Retinal pigment epithelial cell (primary cell): ENCODE results near the gene PCDHGA9.
"Not testable (repeated sequence)": the region's sequence is repeated elsewhere in the genome, so short reads cannot be mapped to it uniquely, and the experiment has no call there.

Experiments
- DNase-seq: peaks from one replicate; pipeline ENCODE4 v3.0.0-alpha.2; 2010; ENCODE audit warnings: low read depth
- H3K4me3 ChIP-seq: 2 replicates; pipeline ENCODE4 v1.5.1; 2011; ENCODE audit warnings: mild to moderate bottlenecking, low read length, control low read depth, moderate library complexity
- CTCF ChIP-seq: conservative IDR thresholded peaks from 2 replicates; pipeline ENCODE4 v1.5.1; 2011; ENCODE audit warnings: low read depth, low read length, control low read depth, inconsistent platforms

Gene PCDHGA9

GRCh38 chr5:141411575-141411974 lies 9.0 kb downstream of the PCDHGA9 start:
- H3K4me3 ChIP-seq: no peak overlapping the region
- no peak for DNase-seq
- no peak for TF ChIP-seq CTCF

GRCh38 chr5:141412854-141413539 lies 10.4 kb downstream of the PCDHGA9 start, which contains the start of gene PCDHGA10:
TSS of gene PCDHGA10 (plus strand) at chr5:141412987. CDS start at chr5:141413176, 189 bp downstream.
- H3K4me3 ChIP-seq: peak within 1 kb of the TSS; percentile 54
- peak; percentile 67 for TF ChIP-seq CTCF
- no peak for DNase-seq

- DNase-seq: no peak
- peak overlapping the region; percentile 54 for H3K4me3 ChIP-seq
- TF ChIP-seq CTCF: no peak
These were observed 11.0 kb downstream of the PCDHGA9 start for GRCh38 chr5:141413540-141414069.

GRCh38 chr5:141414548-141415274 lies 12.1 kb downstream of the PCDHGA9 start:
- not testable (repeated sequence) for DNase-seq, H3K4me3 ChIP-seq

- H3K4me3 ChIP-seq, DNase-seq: not testable (repeated sequence)
These were observed 12.7 kb downstream of the PCDHGA9 start for GRCh38 chr5:141415275-141415618.

GRCh38 chr5:141417494-141418172 lies 15.1 kb downstream of the PCDHGA9 start, which contains the start of gene PCDHGB7:
TSS of gene PCDHGB7 (plus strand) at chr5:141417677. CDS start at chr5:141417860, 183 bp downstream.
- H3K4me3 ChIP-seq: peak within 1 kb of the TSS; percentile 47
- TF ChIP-seq CTCF: peak; percentile 86
- DNase-seq: not testable (repeated sequence)

GRCh38 chr5:141419074-141419880 lies 16.7 kb downstream of the PCDHGA9 start:
- H3K4me3 ChIP-seq: no peak overlapping the region
- no peak for TF ChIP-seq CTCF
- DNase-seq: no peak
